Endothelial cell of umbilical vein (primary cell): ENCODE measurements around the gene IL16. TPM values are rescaled to one million over a fixed set of nuclear protein-coding genes. Genes with fewer than 3 reads are reported as not detected.

Experiments used
- BruUV-seq: library from RNA; stranded (reverse); fragments of 400-500 nt; replicated peaks from 2 replicates; lab custom pipeline; 2021; lab: Mats Ljungman, UMichigan
- CTCF ChIA-PET: fragments of 300-600, 350-600 bp; sonication (Branson Sonifier 250); formaldehyde crosslinking; loops from one replicate; lab custom pipeline; 2021; ENCODE audit warnings: antibody characterized with exemption, inconsistent platforms; lab: Charles Lee
- POLR2A ChIA-PET: fragments of 300-600, 350-600 bp; sonication (Branson Sonifier 250); formaldehyde crosslinking; loops from one replicate; lab custom pipeline; 2021; ENCODE audit warnings: antibody characterized with exemption, inconsistent platforms; lab: Charles Lee
- DNase-seq: peaks from one replicate; pipeline ENCODE4 v3.0.0-alpha.2; 2011; ENCODE audit warnings: low read depth, low spot score
- FAIRE-seq: peaks from 2 replicates; lab custom pipeline; 2011; peaks lifted over from hg19 to GRCh38; lab: Jason Lieb, UNC
- H2AFZ ChIP-seq: 2 replicates; pipeline ENCODE4 v1.6.0; 2012; ENCODE audit warnings: low read depth, low read length, control low read depth, inconsistent platforms
- H3K27ac ChIP-seq: 2 replicates; pipeline ENCODE4 v1.5.1; 2011; ENCODE audit warnings: low read depth, mild to moderate bottlenecking, control low read depth, low read length, moderate library complexity; ENCODE audit not compliant: insufficient read depth
- H3K27me3 ChIP-seq, 2 experiments: 2 replicates each; pipeline versions ENCODE4 v1.6.0 to v1.6.1; 2011; ENCODE audit warnings: low read length in 2 of 2, mixed read lengths in 1 of 2; ENCODE audit not compliant: control insufficient read depth in 2 of 2, insufficient read depth in 2 of 2
- H3K36me3 ChIP-seq, 2 experiments: 2 replicates in 1 of 2; 3 replicates in 1 of 2; pipeline ENCODE4 v1.5.1; 2011; ENCODE audit warnings: low read length in 2 of 2, mild to moderate bottlenecking in 1 of 2, moderate library complexity in 1 of 2; ENCODE audit not compliant: control insufficient read depth in 2 of 2, insufficient read depth in 2 of 2; ENCODE audit errors: extremely low read depth in 1 of 2
- H3K4me1 ChIP-seq: 3 replicates; pipeline ENCODE4 v1.5.1; 2011; ENCODE audit warnings: mild to moderate bottlenecking, low read length; ENCODE audit not compliant: control insufficient read depth, insufficient read depth; ENCODE audit errors: extremely low read depth
- H3K4me2 ChIP-seq: 2 replicates; pipeline ENCODE4 v1.6.1; 2011; ENCODE audit warnings: low read length, control low read depth, mixed read lengths; ENCODE audit not compliant: insufficient read depth
- H3K4me3 ChIP-seq, 3 experiments: fragments of 200-600 bp in 1 of 3; sonication (generic), shearing (Covaris generic) in 1 of 3; replicated peaks in 1 of 3; 2 replicates each; pipeline ENCODE4 v1.5.1; 2011 to 2016; ENCODE audit warnings: control low read depth in 3 of 3, low read length in 3 of 3, mild to moderate bottlenecking in 2 of 3, inconsistent platforms in 1 of 3, low read depth in 1 of 3, moderate library complexity in 1 of 3; ENCODE audit not compliant: insufficient read depth in 1 of 3
- H3K79me2 ChIP-seq: 2 replicates; pipeline ENCODE4 v1.6.0; 2012; ENCODE audit warnings: low read length, inconsistent platforms; ENCODE audit not compliant: control insufficient read depth, insufficient read depth
- H3K9ac ChIP-seq: replicated peaks from 2 replicates; pipeline ENCODE3; 2011; ENCODE audit warnings: low read length, control low read depth; ENCODE audit not compliant: insufficient read depth; ENCODE audit errors: extremely low read depth
- H3K9me1 ChIP-seq: replicated peaks from 3 replicates; pipeline ENCODE4 v1.6.0; 2011; ENCODE audit warnings: mild to moderate bottlenecking, low read length; ENCODE audit not compliant: control insufficient read depth, insufficient read depth; ENCODE audit errors: extremely low read depth
- H3K9me3 ChIP-seq: replicated peaks from 2 replicates; pipeline ENCODE4 v1.5.1; 2012; ENCODE audit warnings: low read length, inconsistent platforms; ENCODE audit not compliant: control insufficient read depth, insufficient read depth
- H4K20me1 ChIP-seq: replicated peaks from 2 replicates; pipeline ENCODE3; 2011; ENCODE audit warnings: mild to moderate bottlenecking, low read length; ENCODE audit not compliant: control insufficient read depth, insufficient read depth; ENCODE audit errors: extremely low read depth
- CTCF ChIP-seq, 2 donors: IDR thresholded peaks; 1 replicate in 1 of 2; 2 replicates in 1 of 2; pipeline ENCODE4 v1.5.1; 2011; ENCODE audit warnings: low read length in 2 of 2, mild to moderate bottlenecking in 2 of 2, moderate library complexity in 2 of 2, control low read depth in 1 of 2, inconsistent platforms in 1 of 2, low read depth in 1 of 2; ENCODE audit not compliant: insufficient read depth in 1 of 2; ENCODE audit errors: extremely low read depth in 1 of 2
- EZH2 ChIP-seq: IDR thresholded peaks from 2 replicates; pipeline ENCODE4 v1.6.1; 2012; ENCODE audit warnings: borderline replicate concordance, low read depth, mild to moderate bottlenecking, moderate library complexity, low read length, inconsistent platforms; ENCODE audit not compliant: severe bottlenecking
- FOS ChIP-seq: IDR thresholded peaks from 2 replicates; pipeline ENCODE4 v1.6.1; 2011; ENCODE audit warnings: mild to moderate bottlenecking, low read length, moderate library complexity, borderline replicate concordance; ENCODE audit not compliant: insufficient read depth
- GATA2 ChIP-seq: IDR thresholded peaks from 2 replicates; pipeline ENCODE4 v1.7.0; 2011; ENCODE audit warnings: low read depth, mild to moderate bottlenecking, moderate library complexity, mixed read lengths, low read length; ENCODE audit not compliant: insufficient read length, insufficient read depth
- JUN ChIP-seq: IDR thresholded peaks from 2 replicates; pipeline ENCODE4 v1.6.1; 2011; ENCODE audit warnings: borderline replicate concordance, low read depth; ENCODE audit not compliant: insufficient read length, insufficient read depth
- MAX ChIP-seq: IDR thresholded peaks from 2 replicates; pipeline ENCODE4 v1.6.1; 2011; ENCODE audit not compliant: insufficient read depth, insufficient read length
- MYC ChIP-seq: IDR thresholded peaks from one replicate; pipeline ENCODE4 v1.6.1; 2011; ENCODE audit warnings: mild to moderate bottlenecking, low read depth, low read length
- POLR2A ChIP-seq: IDR thresholded peaks from 2 replicates; pipeline ENCODE4 v1.6.1; 2012; ENCODE audit warnings: low read depth, mild to moderate bottlenecking, control low read depth, low read length
- POLR2AphosphoS5 ChIP-seq: IDR thresholded peaks from 2 replicates; pipeline ENCODE4 v1.6.1; 2012; ENCODE audit warnings: low read depth, mild to moderate bottlenecking, control low read depth, low read length, moderate library complexity; ENCODE audit not compliant: insufficient read depth
- dilution Hi-C: fragments of 300-500 bp; cut with MboI; formaldehyde crosslinking; loops from one replicate; pipeline ENCODE4 v1.15.0; 2019; ENCODE audit warnings: low sequenced_read_pairs; ENCODE audit not compliant: extremely low pct_ligation_motif_present
- intact Hi-C: fragments of 100-400 bp; cut with micrococcal nuclease; formaldehyde crosslinking; loops from one replicate; pipeline ENCODE4 v1.10.0; 2022
- polyA plus RNA-seq, 4 experiments: library from polyadenylated mRNA; depleted of rRNA in 3 of 4; stranded (reverse) in 3 of 4; unstranded in 1 of 4; fragments of >200 nt; gene quantifications; 2 replicates each; pipeline versions ENCODE4 v1.2.1 to v1.2.3, GENCODE V29; 2011 to 2012; ENCODE audit warnings: missing spikeins in 1 of 4
- total RNA-seq: library from RNA; stranded (reverse); gene quantifications from 2 replicates; pipeline ENCODE4 v1.2.3, GENCODE V29; 2021

Gene IL16
- total and polyA plus RNA-seq, 2 donors (not counting 3 experiments of a cell fraction or from before 2014, with no cell fraction given), result 0.29 to 2.1 TPM

GRCh38 chr15:81341351-81341750 is 144.7 kb downstream of the IL16 start:
- Histone ChIP-seq H2AFZ (no peak overlapping the region), H3K9ac (no peak overlapping the region), H3K9me1 (no peaks in the 10 kb centered on the region), H3K4me2 (no peak overlapping the region), H3K27ac (no peak overlapping the region), H3K79me2 (no peaks in the 10 kb centered on the region), H3K4me3 (no peak overlapping the region), H3K27me3 (peaks cover 3 to 6% of the 10 kb centered on the region in 2 experiments), H3K4me1 (peaks cover 4% of the 10 kb centered on the region), H3K9me3 (no peaks in the 10 kb centered on the region), H3K36me3 (no peaks in the 10 kb centered on the region), H4K20me1 (no peaks in the 10 kb centered on the region)
- no peak for FAIRE-seq
- ChIA-PET POLR2A (no interaction called here), CTCF (interaction anchor here (1.1 kb wide), 1 partner anchor 75 kb away, joined by 3 read pairs; no protein-coding TSS in a partner anchor)
- no peak for DNase-seq
- dilution Hi-C loops (no loop called here), intact Hi-C loops (no loop called here)
- no TSS peak for BruUV-seq
- TF ChIP-seq POLR2AphosphoS5, result no peak
- TF ChIP-seq MYC, result no peak
- no peak for TF ChIP-seq EZH2
- TF ChIP-seq MAX, result no peak
- no peak for TF ChIP-seq JUN
- TF ChIP-seq GATA2, result no peak
- no peak for TF ChIP-seq FOS
- no peak for TF ChIP-seq POLR2A
- TF ChIP-seq CTCF (IDR thresholded peaks at IDR 0.05; ENCODE audit: extremely low read depth in 1 of 2, insufficient read depth in 1 of 2, low read depth in 1 of 2, low read length in 2 of 2), result no peak
